ENCODE data around the gene TRMT11.

- TF ChIP-seq, protein P1, sequence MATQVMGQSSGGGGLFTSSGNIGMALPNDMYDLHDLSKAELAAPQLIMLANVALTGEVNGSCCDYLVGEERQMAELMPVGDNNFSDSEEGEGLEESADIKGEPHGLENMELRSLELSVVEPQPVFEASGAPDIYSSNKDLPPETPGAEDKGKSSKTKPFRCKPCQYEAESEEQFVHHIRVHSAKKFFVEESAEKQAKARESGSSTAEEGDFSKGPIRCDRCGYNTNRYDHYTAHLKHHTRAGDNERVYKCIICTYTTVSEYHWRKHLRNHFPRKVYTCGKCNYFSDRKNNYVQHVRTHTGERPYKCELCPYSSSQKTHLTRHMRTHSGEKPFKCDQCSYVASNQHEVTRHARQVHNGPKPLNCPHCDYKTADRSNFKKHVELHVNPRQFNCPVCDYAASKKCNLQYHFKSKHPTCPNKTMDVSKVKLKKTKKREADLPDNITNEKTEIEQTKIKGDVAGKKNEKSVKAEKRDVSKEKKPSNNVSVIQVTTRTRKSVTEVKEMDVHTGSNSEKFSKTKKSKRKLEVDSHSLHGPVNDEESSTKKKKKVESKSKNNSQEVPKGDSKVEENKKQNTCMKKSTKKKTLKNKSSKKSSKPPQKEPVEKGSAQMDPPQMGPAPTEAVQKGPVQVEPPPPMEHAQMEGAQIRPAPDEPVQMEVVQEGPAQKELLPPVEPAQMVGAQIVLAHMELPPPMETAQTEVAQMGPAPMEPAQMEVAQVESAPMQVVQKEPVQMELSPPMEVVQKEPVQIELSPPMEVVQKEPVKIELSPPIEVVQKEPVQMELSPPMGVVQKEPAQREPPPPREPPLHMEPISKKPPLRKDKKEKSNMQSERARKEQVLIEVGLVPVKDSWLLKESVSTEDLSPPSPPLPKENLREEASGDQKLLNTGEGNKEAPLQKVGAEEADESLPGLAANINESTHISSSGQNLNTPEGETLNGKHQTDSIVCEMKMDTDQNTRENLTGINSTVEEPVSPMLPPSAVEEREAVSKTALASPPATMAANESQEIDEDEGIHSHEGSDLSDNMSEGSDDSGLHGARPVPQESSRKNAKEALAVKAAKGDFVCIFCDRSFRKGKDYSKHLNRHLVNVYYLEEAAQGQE (IDR thresholded peaks at IDR 0.05; ENCODE audit: insufficient read depth in 1 of 2, low read depth in 2 of 2, low read length in 2 of 2) = no peak
- TF ChIP-seq SIN3A (IDR thresholded peaks at IDR 0.05; ENCODE audit: borderline replicate concordance, insufficient read depth, low read length) = no peak
- no peak for TF ChIP-seq TAF1 (IDR thresholded peaks at IDR 0.05; ENCODE audit: borderline replicate concordance, insufficient read depth, low read length)
- TF ChIP-seq POLR2AphosphoS5 (IDR thresholded peaks at IDR 0.05; ENCODE audit: low read depth, low read length) = no peak
Measured at GRCh38 chr6:125945378-125946141, 40.8 kb upstream of the TRMT11 start.
